ENCODE results near the gene ATG4C. TPM values are rescaled to one million over a fixed set of nuclear protein-coding genes. Genes with fewer than 3 reads are reported as not detected.

ATG4C gene
- total RNA-seq, 1 donor from 2014 or later: 10.5 TPM

DNA sequence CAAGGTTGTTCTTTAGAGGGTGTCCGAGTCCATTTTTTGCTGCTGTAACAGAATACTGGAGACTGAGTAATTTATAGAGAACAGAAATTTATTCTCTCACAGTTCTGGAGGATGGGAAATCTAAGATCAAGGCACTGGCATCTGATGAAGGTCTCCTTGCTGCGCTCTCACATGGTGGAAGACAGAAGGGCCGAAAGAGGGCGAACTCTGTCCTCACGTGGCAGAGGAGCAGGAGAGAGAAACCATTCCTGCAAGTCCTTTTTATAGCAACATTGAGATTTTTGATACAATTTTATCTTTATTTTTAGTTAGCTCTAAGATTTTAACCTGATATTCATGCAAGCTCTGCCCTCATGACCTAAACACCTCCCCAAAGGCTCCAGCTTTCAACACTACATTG lies 48.3 kb downstream of the ATG4C start:
- Mint-ChIP-seq H3K36me3 (ENCODE audit: unreplicated experiment) (peaks cover 6% of the 10 kb centered on the region), H3K27me3 (ENCODE audit: unreplicated experiment) (no peaks in the 10 kb centered on the region), H3K9me3 (ENCODE audit: unreplicated experiment) (peaks cover 7% of the 10 kb centered on the region), H3K4me3 (ENCODE audit: unreplicated experiment) (no peak overlapping the region), H3K4me1 (ENCODE audit: unreplicated experiment) (no peaks in the 10 kb centered on the region), H3K27ac (ENCODE audit: unreplicated experiment) (no peak overlapping the region)
- TF ChIP-seq, protein P1, sequence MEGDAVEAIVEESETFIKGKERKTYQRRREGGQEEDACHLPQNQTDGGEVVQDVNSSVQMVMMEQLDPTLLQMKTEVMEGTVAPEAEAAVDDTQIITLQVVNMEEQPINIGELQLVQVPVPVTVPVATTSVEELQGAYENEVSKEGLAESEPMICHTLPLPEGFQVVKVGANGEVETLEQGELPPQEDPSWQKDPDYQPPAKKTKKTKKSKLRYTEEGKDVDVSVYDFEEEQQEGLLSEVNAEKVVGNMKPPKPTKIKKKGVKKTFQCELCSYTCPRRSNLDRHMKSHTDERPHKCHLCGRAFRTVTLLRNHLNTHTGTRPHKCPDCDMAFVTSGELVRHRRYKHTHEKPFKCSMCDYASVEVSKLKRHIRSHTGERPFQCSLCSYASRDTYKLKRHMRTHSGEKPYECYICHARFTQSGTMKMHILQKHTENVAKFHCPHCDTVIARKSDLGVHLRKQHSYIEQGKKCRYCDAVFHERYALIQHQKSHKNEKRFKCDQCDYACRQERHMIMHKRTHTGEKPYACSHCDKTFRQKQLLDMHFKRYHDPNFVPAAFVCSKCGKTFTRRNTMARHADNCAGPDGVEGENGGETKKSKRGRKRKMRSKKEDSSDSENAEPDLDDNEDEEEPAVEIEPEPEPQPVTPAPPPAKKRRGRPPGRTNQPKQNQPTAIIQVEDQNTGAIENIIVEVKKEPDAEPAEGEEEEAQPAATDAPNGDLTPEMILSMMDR (IDR thresholded peaks at IDR 0.05): no peak
- DNase-seq (ENCODE audit: extremely low spot score, unreplicated experiment): no peak

GRCh38 chr1:62833529-62833928 lies 49.6 kb downstream of the ATG4C start:
- Mint-ChIP-seq H3K27ac (ENCODE audit: unreplicated experiment) (no peak overlapping the region), H3K27me3 (ENCODE audit: unreplicated experiment) (no peaks in the 10 kb centered on the region), H3K4me3 (ENCODE audit: unreplicated experiment) (no peak overlapping the region), H3K36me3 (ENCODE audit: unreplicated experiment) (no peaks in the 10 kb centered on the region), H3K4me1 (ENCODE audit: unreplicated experiment) (no peaks in the 10 kb centered on the region), H3K9me3 (ENCODE audit: unreplicated experiment) (no peaks in the 10 kb centered on the region)
- TF ChIP-seq, protein P1 (IDR thresholded peaks at IDR 0.05): no peak
- DNase-seq (ENCODE audit: extremely low spot score, unreplicated experiment): no peak

DNA sequence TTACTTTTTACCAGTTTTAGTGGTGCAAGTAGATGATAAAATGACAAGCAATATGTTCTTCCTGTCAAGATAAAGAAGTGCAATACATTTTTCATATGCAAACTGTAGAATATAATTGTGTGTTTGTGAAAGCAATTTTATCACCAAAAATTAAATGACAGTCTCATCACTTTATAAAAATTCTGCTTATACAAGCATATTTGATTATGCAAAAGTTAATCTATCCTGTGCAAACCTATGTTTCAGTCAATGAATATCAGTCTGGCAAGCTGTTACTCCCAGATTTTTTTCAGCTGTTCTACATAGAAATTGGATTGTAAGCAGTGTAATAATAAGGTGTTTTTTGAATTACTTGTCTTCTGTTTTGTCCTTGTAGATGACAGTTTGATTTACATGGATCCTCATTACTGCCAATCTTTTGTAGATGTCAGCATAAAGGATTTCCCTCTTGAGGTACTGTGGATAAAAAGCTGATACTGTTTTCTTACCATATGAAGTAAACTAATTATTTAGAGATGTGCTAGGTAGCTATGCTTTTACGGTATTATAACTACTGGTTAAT lies 50.5 kb downstream of the ATG4C start:
- Mint-ChIP-seq H3K9me3 (ENCODE audit: unreplicated experiment) (no peaks in the 10 kb centered on the region), H3K27ac (ENCODE audit: unreplicated experiment) (no peak overlapping the region), H3K4me1 (ENCODE audit: unreplicated experiment) (no peaks in the 10 kb centered on the region), H3K4me3 (ENCODE audit: unreplicated experiment) (no peak overlapping the region), H3K27me3 (ENCODE audit: unreplicated experiment) (no peaks in the 10 kb centered on the region), H3K36me3 (ENCODE audit: unreplicated experiment) (no peaks in the 10 kb centered on the region)
- TF ChIP-seq, protein P1 (IDR thresholded peaks at IDR 0.05): no peak
- no peak for DNase-seq (ENCODE audit: extremely low spot score, unreplicated experiment)

DNA sequence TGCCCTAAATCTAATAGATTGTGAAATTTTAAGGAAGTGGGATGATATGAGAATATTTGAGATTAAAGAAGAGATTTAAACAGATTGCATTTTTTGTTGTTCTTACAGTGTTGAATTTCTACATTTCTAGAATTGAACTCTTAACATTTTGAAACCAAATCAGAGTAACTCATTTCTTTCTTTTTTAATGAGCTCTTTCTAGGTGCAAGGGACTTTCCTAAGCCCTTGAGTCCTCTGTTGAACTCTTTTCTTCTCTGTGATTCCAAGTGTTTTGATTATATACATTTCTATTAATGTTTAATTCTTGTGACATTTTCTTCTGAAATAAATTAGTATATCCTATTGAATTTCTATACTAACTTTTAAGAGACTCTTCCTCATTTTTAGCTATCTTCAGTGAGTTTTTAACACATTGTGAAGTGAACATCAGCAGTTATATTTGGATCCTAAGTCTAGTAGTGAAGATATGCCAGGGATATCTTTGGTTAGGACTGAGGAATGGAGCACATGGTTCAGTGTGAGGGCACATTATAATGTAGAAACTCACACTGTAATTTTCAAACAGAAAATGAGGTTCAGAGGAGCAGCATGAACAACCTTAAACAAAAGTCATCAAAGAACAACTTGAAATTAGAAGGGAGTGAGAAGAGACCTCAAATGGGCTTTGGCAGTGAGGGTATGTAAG lies 53.1 kb downstream of the ATG4C start:
- DNase-seq (ENCODE audit: extremely low spot score, unreplicated experiment): no peak
- no peak overlapping the region for H3K27ac Mint-ChIP-seq (ENCODE audit: unreplicated experiment)
- H3K27me3 Mint-ChIP-seq (ENCODE audit: unreplicated experiment): no peaks in the 10 kb centered on the region
- H3K9me3 Mint-ChIP-seq (ENCODE audit: unreplicated experiment): no peaks in the 10 kb centered on the region
- no peaks in the 10 kb centered on the region for H3K36me3 Mint-ChIP-seq (ENCODE audit: unreplicated experiment)
- TF ChIP-seq, protein P1 (IDR thresholded peaks at IDR 0.05): no peak
- H3K4me3 Mint-ChIP-seq (ENCODE audit: unreplicated experiment): no peak overlapping the region
- no peaks in the 10 kb centered on the region for H3K4me1 Mint-ChIP-seq (ENCODE audit: unreplicated experiment)

GRCh38 chr1:62840555-62840954 lies 56.6 kb downstream of the ATG4C start:
- Mint-ChIP-seq H3K27me3 (ENCODE audit: unreplicated experiment) (no peaks in the 10 kb centered on the region), H3K9me3 (ENCODE audit: unreplicated experiment) (no peaks in the 10 kb centered on the region), H3K4me1 (ENCODE audit: unreplicated experiment) (no peaks in the 10 kb centered on the region), H3K27ac (ENCODE audit: unreplicated experiment) (no peak overlapping the region), H3K4me3 (ENCODE audit: unreplicated experiment) (no peak overlapping the region), H3K36me3 (ENCODE audit: unreplicated experiment) (no peaks in the 10 kb centered on the region)
- TF ChIP-seq, protein P1 (IDR thresholded peaks at IDR 0.05): no peak
- no peak for DNase-seq (ENCODE audit: extremely low spot score, unreplicated experiment)
